Fibroblast of lung (primary cell): ENCODE measurements around the gene ZNF493. TPM values are rescaled to one million over a fixed set of nuclear protein-coding genes. Genes with fewer than 3 reads are reported as not detected.

ENCODE experiments used
- DNase-seq, 2 donors: peaks; one replicate each; pipeline versions ENCODE4 v3.0.0 to v3.0.0-alpha.2; 2010; ENCODE audit warnings: low read depth in 2 of 2
- H2AFZ ChIP-seq: 2 replicates; pipeline ENCODE4 v1.5.1; 2012; ENCODE audit warnings: low read length, control low read depth, inconsistent platforms
- H3K27ac ChIP-seq: 2 replicates; pipeline ENCODE4 v1.5.1; 2011; ENCODE audit warnings: low read length, control low read depth; ENCODE audit not compliant: insufficient read depth
- H3K27me3 ChIP-seq: 2 replicates; pipeline ENCODE4 v1.5.1; 2011; ENCODE audit warnings: mild to moderate bottlenecking, low read length; ENCODE audit not compliant: control insufficient read depth, insufficient read depth
- H3K36me3 ChIP-seq: 2 replicates; pipeline ENCODE4 v1.5.1; 2011; ENCODE audit warnings: low read length; ENCODE audit not compliant: control insufficient read depth, insufficient read depth
- H3K4me1 ChIP-seq: 2 replicates; pipeline ENCODE4 v1.5.1; 2011; ENCODE audit warnings: low read length; ENCODE audit not compliant: control insufficient read depth, insufficient read depth; ENCODE audit errors: extremely low read depth
- H3K4me2 ChIP-seq: 2 replicates; pipeline ENCODE4 v1.5.1; 2011; ENCODE audit warnings: low read length, control low read depth; ENCODE audit not compliant: insufficient read depth; ENCODE audit errors: extremely low read depth
- H3K4me3 ChIP-seq, 4 experiments: fragments of 200-600 bp in 1 of 4; sonication (generic) in 1 of 4; replicated peaks in 1 of 4; 2 replicates each; pipeline ENCODE4 v1.5.1; 2011 to 2016; ENCODE audit warnings: low read length in 4 of 4, low read depth in 3 of 4, mild to moderate bottlenecking in 3 of 4, control low read depth in 2 of 4, inconsistent platforms in 1 of 4, mixed read lengths in 1 of 4; ENCODE audit not compliant: insufficient read depth in 1 of 4; ENCODE audit errors: control extremely low read depth in 1 of 4
- H3K79me2 ChIP-seq: 2 replicates; pipeline ENCODE4 v1.5.1; 2012; ENCODE audit warnings: mild to moderate bottlenecking, low read length, inconsistent platforms; ENCODE audit not compliant: control insufficient read depth, insufficient read depth
- H3K9ac ChIP-seq: 2 replicates; pipeline ENCODE4 v1.5.1; 2011; ENCODE audit warnings: mild to moderate bottlenecking, low read length, control low read depth; ENCODE audit not compliant: insufficient read depth
- H3K9me3 ChIP-seq: 2 replicates; pipeline ENCODE4 v1.5.1; 2012; ENCODE audit warnings: low read depth, low read length; ENCODE audit not compliant: control insufficient read depth, insufficient read depth
- H4K20me1 ChIP-seq: 2 replicates; pipeline ENCODE4 v1.5.1; 2011; ENCODE audit warnings: low read length; ENCODE audit not compliant: control insufficient read depth, insufficient read depth; ENCODE audit errors: extremely low read depth
- EZH2 ChIP-seq: IDR thresholded peaks from 2 replicates; pipeline ENCODE4 v1.5.1; 2012; ENCODE audit warnings: low read length, control low read depth, mild to moderate bottlenecking; ENCODE audit errors: missing control alignments
- polyA plus RNA-seq, 2 donors: library from polyadenylated mRNA; depleted of rRNA in 1 of 2; stranded (reverse) in 1 of 2; unstranded in 1 of 2; fragments of >200 nt; gene quantifications; 2 replicates each; pipeline ENCODE4 v1.2.1, GENCODE V29; 2011 to 2012; ENCODE audit warnings: missing spikeins in 1 of 2
- total RNA-seq: library from RNA; depleted of rRNA; stranded (reverse); fragments of >200 nt; gene quantifications from 2 replicates; pipeline ENCODE4 v1.2.1, GENCODE V29; 2014
- TF ChIP-seq, protein P1 (sequence below), 2 donors: IDR thresholded peaks in 1 of 2; conservative IDR thresholded peaks in 1 of 2; 1 replicate in 1 of 2; 2 replicates in 1 of 2; pipeline ENCODE4 v1.5.1; 2011 to 2012; ENCODE audit warnings: low read length in 2 of 2, control low read depth in 1 of 2, inconsistent platforms in 1 of 2, low read depth in 1 of 2, mild to moderate bottlenecking in 1 of 2

The ZNF493 gene
- total and polyA plus RNA-seq, 2 donors (not counting 1 experiment from before 2014, with no cell fraction given), result 3.8 to 32.4 TPM

DNA sequence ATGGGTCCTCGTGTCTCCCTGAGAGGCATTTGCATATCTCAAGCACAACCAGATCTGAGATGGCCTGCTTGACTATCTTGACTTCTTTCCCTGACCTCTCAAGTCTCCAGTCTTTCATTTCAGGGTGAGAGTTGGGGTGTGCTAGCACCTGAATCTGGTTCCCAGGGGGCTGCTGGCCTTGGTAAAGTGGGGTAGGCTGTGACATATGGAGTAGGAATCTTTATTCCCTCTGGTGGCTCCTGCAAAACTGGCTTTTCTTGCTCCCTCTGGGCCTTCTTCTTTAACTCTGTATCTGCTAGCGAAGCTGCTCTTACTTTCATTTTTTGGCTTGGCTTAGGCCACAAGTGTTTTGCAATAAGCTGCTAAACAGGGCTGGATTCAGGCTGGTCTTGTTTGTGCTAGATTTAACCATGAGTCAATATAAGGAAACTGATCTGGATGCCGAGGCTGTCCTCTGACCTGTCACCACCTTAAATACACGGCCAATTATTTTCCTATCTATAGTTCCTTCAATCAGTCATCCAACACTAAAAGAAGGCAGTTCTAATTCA is 42.3 kb downstream of the ZNF493 start:
- peak in 1 of 2 donors; percentile 4 for DNase-seq
- Histone ChIP-seq H3K9ac (no peak overlapping the region), H3K79me2 (no peaks in the 10 kb centered on the region), H3K4me1 (no peaks in the 10 kb centered on the region), H3K9me3 (no peaks in the 10 kb centered on the region), H3K4me2 (no peak overlapping the region), H3K4me3 (no peak overlapping the region), H3K27ac (no peak overlapping the region), H4K20me1 (no peaks in the 10 kb centered on the region), H3K36me3 (no peaks in the 10 kb centered on the region), H3K27me3 (no peaks in the 10 kb centered on the region), H2AFZ (no peak overlapping the region)
- TF ChIP-seq EZH2, result no peak
- TF ChIP-seq, protein P1, sequence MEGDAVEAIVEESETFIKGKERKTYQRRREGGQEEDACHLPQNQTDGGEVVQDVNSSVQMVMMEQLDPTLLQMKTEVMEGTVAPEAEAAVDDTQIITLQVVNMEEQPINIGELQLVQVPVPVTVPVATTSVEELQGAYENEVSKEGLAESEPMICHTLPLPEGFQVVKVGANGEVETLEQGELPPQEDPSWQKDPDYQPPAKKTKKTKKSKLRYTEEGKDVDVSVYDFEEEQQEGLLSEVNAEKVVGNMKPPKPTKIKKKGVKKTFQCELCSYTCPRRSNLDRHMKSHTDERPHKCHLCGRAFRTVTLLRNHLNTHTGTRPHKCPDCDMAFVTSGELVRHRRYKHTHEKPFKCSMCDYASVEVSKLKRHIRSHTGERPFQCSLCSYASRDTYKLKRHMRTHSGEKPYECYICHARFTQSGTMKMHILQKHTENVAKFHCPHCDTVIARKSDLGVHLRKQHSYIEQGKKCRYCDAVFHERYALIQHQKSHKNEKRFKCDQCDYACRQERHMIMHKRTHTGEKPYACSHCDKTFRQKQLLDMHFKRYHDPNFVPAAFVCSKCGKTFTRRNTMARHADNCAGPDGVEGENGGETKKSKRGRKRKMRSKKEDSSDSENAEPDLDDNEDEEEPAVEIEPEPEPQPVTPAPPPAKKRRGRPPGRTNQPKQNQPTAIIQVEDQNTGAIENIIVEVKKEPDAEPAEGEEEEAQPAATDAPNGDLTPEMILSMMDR (conservative IDR thresholded peaks at IDR 0.05 in 1 of 2, IDR thresholded peaks at IDR 0.05 in 1 of 2; ENCODE audit: low read depth in 1 of 2, low read length in 2 of 2), result no peak

DNA sequence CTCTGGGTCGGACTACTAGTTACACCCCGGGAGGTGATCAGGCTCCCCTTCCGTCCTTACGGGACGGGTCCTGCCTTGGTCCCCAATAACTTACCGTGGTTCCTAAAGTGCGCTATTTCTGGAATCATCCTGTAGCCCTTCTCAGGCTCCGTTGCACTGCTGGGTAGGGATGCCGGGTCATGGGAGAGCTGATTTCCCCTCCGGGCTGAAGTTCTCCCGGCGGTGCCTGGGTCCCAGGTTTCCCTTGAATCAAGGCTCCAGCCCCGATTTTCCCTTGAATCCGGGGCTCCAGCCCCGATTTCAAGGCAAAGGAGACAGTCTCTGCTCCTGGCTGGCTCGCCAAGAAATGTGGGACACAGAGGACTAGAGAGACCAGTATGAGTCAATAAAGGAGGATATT is 43.4 kb downstream of the ZNF493 start:
- Histone ChIP-seq H3K79me2 (no peaks in the 10 kb centered on the region), H3K9ac (no peak overlapping the region), H3K4me3 (no peak overlapping the region), H3K36me3 (no peaks in the 10 kb centered on the region), H3K27ac (no peak overlapping the region), H3K27me3 (no peaks in the 10 kb centered on the region), H3K4me1 (no peaks in the 10 kb centered on the region), H3K4me2 (no peak overlapping the region), H4K20me1 (no peaks in the 10 kb centered on the region), H2AFZ (no peak overlapping the region), H3K9me3 (no peaks in the 10 kb centered on the region)
- DNase-seq, result no peak
- TF ChIP-seq, protein P1 (conservative IDR thresholded peaks at IDR 0.05 in 1 of 2, IDR thresholded peaks at IDR 0.05 in 1 of 2; ENCODE audit: low read depth in 1 of 2, low read length in 2 of 2), result no peak
- no peak for TF ChIP-seq EZH2

DNA sequence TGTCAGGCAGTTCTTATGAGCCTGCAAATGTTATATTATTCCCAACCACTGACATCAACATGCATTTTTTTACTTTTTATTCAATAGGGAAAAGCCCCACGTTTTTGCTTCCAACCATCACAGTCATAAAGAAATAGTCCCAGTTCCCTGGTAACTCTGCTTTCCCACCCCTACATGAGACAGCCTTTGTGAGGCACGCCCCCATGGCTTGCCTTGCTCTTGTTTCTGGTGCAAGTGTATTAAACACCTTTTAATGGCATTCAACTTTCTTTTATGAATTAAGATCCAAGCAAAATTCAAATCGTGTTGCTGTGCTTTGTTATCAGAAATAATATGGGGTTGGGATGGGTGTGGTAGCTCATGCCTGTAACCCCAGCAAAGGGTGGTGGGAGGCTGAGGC is 54.3 kb downstream of the ZNF493 start:
- no peak for TF ChIP-seq EZH2
- TF ChIP-seq, protein P1 (conservative IDR thresholded peaks at IDR 0.05 in 1 of 2, IDR thresholded peaks at IDR 0.05 in 1 of 2; ENCODE audit: low read depth in 1 of 2, low read length in 2 of 2), result no peak
- Histone ChIP-seq H3K4me2 (no peak overlapping the region), H3K4me3 (no peak overlapping the region), H3K27me3 (no peaks in the 10 kb centered on the region), H3K36me3 (no peaks in the 10 kb centered on the region), H3K4me1 (no peaks in the 10 kb centered on the region), H3K9me3 (no peaks in the 10 kb centered on the region), H3K79me2 (no peaks in the 10 kb centered on the region), H2AFZ (no peak overlapping the region), H3K9ac (no peak overlapping the region), H4K20me1 (no peaks in the 10 kb centered on the region), H3K27ac (no peak overlapping the region)
- no peak for DNase-seq
